Inferior parietal cortex (tissue), 1 donor: ENCODE data around the gene FRMD3.
"Not testable (repeated sequence)": the region's sequence is repeated elsewhere in the genome, so short reads cannot be mapped to it uniquely, and the experiment has no call there.

Source experiments
- DNase-seq: peaks from one replicate; pipeline ENCODE4 v3.0.0-alpha.2; 2016; ENCODE audit errors: extremely low spot score

The FRMD3 gene

DNA sequence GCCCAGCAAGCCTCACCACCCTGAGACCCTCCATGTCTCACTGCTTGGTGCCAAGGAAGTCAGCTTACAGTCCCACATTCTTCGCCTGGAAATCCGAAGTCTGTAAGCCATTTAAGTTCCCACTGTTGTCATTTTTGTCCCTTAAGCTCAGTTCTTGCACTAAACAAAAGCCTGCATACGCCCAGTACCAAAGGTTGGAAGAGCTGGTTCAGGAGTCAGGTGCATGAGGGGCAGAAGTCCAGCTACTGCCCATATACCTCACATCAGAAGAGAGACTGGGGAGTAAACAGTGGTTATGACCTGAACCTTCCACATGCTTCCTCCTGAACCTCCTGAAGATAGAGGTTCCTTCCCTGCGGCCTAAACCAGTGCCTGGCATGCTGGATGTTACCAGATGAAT, 146.0 kb downstream of the FRMD3 start:
- DNase-seq = no peak

GRCh38 chr9:83388346-83388745, 149.9 kb downstream of the FRMD3 start:
- no peak for DNase-seq

GRCh38 chr9:83387401-83388185, 150.6 kb downstream of the FRMD3 start:
- DNase-seq = no peak

DNA sequence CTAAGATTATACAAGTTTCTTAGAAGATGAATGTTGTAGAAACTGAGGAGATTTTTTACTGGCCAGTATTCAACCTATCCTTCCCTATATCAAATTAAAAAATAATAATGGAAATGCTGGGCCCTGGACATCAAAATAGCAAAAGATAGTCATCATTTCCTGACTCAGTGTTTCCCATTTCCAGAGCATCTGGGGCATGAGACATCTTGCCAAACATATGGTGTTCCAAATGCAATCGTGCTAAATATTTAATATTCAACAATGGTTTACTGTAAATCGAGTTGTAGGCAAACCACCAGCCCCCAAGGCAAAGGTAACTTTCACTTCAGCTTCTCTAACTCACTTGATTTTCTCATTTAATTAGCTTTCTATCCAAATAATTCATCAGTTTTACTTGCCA, 152.9 kb downstream of the FRMD3 start:
- DNase-seq = no peak

- DNase-seq = no peak
Measured at GRCh38 chr9:83384214-83384613, 154.0 kb downstream of the FRMD3 start.

GRCh38 chr9:83383034-83383433, 155.2 kb downstream of the FRMD3 start:
- no peak for DNase-seq

GRCh38 chr9:83382421-83382820, 155.8 kb downstream of the FRMD3 start:
- DNase-seq = no peak

DNA sequence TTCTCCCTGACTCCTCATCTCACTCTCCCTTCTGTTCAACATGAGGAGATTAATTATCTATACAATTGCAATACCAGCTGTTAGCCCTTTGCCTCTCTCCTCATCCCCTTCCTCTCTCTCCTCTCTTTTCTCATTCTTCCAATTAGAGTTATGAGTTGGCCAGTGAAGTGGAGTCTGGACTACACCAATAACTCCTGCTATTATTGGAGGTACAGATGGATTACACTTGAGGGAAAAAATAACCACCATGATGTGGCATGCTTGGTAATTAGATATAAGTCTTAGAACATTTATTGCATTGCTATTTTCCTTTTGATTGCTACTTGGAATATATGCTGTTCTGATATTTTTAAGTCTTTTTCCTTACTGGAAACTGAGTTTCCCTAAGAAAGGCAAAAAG, 159.2 kb downstream of the FRMD3 start:
- DNase-seq = no peak

GRCh38 chr9:83372957-83373356, 165.2 kb downstream of the FRMD3 start:
- DNase-seq = no peak

- no peak for DNase-seq
Measured at GRCh38 chr9:83367326-83367725, 170.9 kb downstream of the FRMD3 start.

DNA sequence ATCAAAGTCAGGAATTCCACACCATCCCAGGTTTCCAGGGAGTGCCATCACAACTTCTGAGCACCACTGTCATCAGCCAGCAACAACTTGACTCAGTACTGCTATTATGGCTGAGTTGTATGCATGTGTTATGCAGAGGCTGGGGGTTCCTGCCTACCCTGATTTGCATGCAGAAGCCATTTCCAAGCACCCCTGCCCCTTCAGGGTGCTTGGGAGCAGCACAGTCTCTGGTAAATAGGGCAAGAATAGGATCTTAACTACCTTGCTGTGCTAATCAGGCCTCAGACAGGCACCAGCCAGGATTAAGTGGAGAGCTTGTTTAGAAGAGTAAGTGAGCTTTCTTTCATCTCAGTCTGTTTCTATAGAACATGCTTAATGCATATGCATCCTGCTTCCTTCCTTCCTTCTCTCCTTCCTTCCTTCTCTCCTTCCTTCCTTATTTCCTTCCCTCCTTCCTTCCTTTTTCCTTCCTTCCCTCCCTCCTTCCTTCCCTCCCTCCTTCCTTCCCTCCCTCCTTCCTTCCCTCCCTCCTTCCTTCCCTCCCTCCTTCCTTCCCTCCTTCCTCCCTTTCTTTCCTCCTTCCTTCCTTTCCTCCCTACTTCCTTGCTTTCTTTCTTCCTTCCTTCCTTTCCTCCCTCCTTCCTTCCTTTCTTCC, 175.7 kb downstream of the FRMD3 start:
- no peak for DNase-seq

- no peak for DNase-seq
Measured at GRCh38 chr9:83359039-83359438, 179.2 kb downstream of the FRMD3 start.

DNA sequence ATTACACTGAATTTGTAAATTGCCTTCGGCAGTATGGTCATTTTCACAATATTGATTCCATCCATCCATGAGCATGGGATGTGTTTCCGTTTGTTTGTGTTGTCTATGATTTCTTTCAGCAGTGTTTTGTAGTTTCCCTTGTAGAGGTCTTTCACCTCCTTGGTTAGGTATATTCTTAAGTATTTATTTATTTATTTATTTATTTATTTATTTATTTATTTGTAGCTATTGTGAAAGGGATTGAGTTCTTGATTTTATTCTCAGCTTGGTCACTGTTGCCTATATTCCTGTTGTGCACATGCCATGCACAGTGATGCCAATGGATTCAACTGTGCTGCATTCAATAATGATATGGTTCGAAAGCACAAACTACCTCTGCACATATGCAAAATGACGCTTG, 179.7 kb downstream of the FRMD3 start:
- DNase-seq = not testable (repeated sequence)

DNA sequence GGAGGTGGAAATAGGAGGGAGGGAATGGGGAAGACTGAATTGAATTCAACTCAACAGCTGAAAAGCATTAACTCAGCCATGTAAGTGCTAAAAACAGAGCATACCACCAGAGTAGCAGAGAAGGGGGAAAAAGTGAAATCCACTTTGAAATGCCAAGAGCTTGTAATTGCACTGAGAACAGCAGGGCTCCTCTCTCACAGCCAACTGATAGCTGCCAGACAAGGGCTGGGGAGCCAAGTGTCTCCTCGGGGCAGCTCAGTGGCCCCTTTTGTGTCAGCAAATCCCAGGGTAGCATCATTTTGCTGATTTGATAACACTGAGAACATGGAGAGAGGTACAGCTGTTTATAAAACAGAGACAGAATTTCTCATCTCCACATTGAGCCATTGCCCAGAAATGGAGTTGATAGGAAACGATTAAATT, 182.5 kb downstream of the FRMD3 start:
- no peak for DNase-seq

GRCh38 chr9:83355024-83355444, 183.2 kb downstream of the FRMD3 start:
- DNase-seq = no peak

DNA sequence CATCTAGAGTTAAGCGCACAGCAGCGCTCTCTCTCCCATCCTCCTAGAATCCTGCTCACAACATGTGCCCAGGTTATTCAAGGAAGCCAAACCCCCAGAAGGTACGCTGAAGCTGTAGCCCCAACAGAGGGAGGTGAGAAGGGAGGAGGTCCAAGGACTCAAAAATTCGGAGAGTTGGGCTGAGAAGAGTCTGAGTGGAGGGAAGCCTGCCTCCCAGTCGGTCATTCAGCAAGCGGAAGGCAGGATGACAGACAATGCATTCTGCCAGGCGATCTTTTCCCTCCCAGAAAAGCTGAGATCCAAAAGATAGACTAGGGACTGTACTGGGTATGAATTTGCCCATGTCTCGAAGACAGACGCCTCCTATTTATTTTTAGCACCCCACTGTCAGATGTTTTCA, 189.2 kb downstream of the FRMD3 start:
- no peak for DNase-seq

- DNase-seq = no peak
Measured at GRCh38 chr9:83346655-83347420, 191.4 kb downstream of the FRMD3 start.

- no peak for DNase-seq
Measured at GRCh38 chr9:83343366-83343999, 194.7 kb downstream of the FRMD3 start.

DNA sequence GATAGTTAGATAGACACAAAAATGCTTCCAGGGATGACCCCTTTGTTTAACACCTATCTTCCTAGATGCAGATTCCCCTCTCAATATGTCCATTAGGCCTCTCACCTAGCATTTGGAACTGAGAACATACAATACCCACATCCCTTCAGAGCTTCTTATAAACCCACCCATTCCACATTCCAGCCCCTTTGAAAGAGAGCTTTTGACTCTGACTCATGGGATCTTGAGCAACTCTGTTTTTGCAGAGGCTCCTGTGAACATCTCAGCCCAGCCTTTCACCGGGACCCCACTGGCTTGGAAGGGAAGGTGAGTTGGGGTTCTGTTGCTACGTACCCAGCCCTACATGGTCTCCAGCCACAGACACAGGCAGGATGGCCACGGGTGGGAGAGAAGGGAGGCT, 195.5 kb downstream of the FRMD3 start:
- no peak for DNase-seq

GRCh38 chr9:83342006-83342405, 196.2 kb downstream of the FRMD3 start:
- no peak for DNase-seq

- no peak for DNase-seq
Measured at GRCh38 chr9:83340451-83340850, 197.8 kb downstream of the FRMD3 start.

DNA sequence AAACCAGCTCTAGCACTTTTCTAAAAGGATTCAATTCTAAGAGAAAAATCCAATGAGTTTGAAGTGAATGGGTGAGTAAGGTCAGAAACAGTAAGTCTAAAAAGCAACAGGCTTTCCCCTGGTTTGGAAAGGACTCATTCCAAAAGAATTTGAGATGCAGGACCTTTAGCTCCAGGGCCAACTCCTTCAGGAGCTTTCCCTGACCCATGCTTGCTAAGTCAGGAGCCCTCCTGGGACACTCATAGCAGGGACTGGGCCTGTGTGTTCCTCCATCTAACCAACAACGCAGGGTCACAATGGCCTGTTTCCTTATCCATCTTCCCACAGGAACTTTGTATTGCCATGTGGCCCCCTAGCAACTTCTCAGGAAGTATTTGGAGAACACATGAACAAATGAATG, 198.8 kb downstream of the FRMD3 start:
- DNase-seq = no peak
